GM06990 (cell line): ENCODE data around the gene CCSER1.
"Not testable (repeated sequence)": the region's sequence is repeated elsewhere in the genome, so short reads cannot be mapped to it uniquely, and the experiment has no call there.

ENCODE experiments used
- DNase-seq: peaks from one replicate; pipeline ENCODE4 v3.0.0-alpha.2; 2011; ENCODE audit not compliant: insufficient read length; ENCODE audit errors: extremely low read depth
- H3K27me3 ChIP-seq: replicated peaks from 2 replicates; pipeline ENCODE4 v1.6.0; 2011; ENCODE audit warnings: low read length; ENCODE audit not compliant: control insufficient read depth, insufficient read depth
- H3K36me3 ChIP-seq: 2 replicates; pipeline ENCODE4 v1.5.1; 2011; ENCODE audit warnings: low read length; ENCODE audit not compliant: control insufficient read depth, insufficient read depth
- H3K4me3 ChIP-seq: replicated peaks from 2 replicates; pipeline ENCODE4 v1.5.1; 2011; ENCODE audit warnings: low read depth, mild to moderate bottlenecking, control low read depth, low read length
- CTCF ChIP-seq: IDR thresholded peaks from 2 replicates; pipeline ENCODE4 v1.5.1; 2011; ENCODE audit warnings: low read length, control low read depth, mild to moderate bottlenecking, inconsistent platforms; ENCODE audit not compliant: insufficient read depth, poor library complexity, severe bottlenecking

Gene CCSER1

GRCh38 chr4:91256043-91256442, 1128.8 kb downstream of the CCSER1 start:
- Histone ChIP-seq H3K4me3 (no peak overlapping the region), H3K27me3 (no peaks in the 10 kb centered on the region), H3K36me3 (no peaks in the 10 kb centered on the region)
- TF ChIP-seq CTCF, result no peak
- DNase-seq, result no peak

- no peak for DNase-seq
- Histone ChIP-seq H3K4me3 (no peak overlapping the region), H3K27me3 (no peaks in the 10 kb centered on the region), H3K36me3 (no peaks in the 10 kb centered on the region)
- TF ChIP-seq CTCF, result no peak
Observed at GRCh38 chr4:91256751-91257150, 1129.6 kb downstream of the CCSER1 start.

- Histone ChIP-seq H3K4me3 (no peak overlapping the region), H3K27me3 (no peaks in the 10 kb centered on the region), H3K36me3 (no peaks in the 10 kb centered on the region)
- DNase-seq, result no peak
- no peak for TF ChIP-seq CTCF
Observed at GRCh38 chr4:91257721-91258120, 1130.5 kb downstream of the CCSER1 start.

GRCh38 chr4:91258326-91258725, 1131.1 kb downstream of the CCSER1 start:
- H3K27me3 ChIP-seq, result no peaks in the 10 kb centered on the region
- DNase-seq, result no peak
- TF ChIP-seq CTCF, result no peak
- no peaks in the 10 kb centered on the region for H3K36me3 ChIP-seq
- no peak overlapping the region for H3K4me3 ChIP-seq

- Histone ChIP-seq H3K36me3 (no peaks in the 10 kb centered on the region), H3K4me3 (no peak overlapping the region), H3K27me3 (no peaks in the 10 kb centered on the region)
- no peak for DNase-seq
- TF ChIP-seq CTCF, result no peak
Observed at GRCh38 chr4:91267543-91267942, 1140.3 kb downstream of the CCSER1 start.

- H3K27me3 ChIP-seq, H3K4me3 ChIP-seq, DNase-seq, H3K36me3 ChIP-seq: not testable (repeated sequence)
Observed at GRCh38 chr4:91268481-91268880, 1141.3 kb downstream of the CCSER1 start.
